ENCODE data around the gene PRDM12.

The PRDM12 gene

GRCh38 chr9:130693101-130693425 is 28.7 kb downstream of the PRDM12 start:
- no peak for DNase-seq

DNA sequence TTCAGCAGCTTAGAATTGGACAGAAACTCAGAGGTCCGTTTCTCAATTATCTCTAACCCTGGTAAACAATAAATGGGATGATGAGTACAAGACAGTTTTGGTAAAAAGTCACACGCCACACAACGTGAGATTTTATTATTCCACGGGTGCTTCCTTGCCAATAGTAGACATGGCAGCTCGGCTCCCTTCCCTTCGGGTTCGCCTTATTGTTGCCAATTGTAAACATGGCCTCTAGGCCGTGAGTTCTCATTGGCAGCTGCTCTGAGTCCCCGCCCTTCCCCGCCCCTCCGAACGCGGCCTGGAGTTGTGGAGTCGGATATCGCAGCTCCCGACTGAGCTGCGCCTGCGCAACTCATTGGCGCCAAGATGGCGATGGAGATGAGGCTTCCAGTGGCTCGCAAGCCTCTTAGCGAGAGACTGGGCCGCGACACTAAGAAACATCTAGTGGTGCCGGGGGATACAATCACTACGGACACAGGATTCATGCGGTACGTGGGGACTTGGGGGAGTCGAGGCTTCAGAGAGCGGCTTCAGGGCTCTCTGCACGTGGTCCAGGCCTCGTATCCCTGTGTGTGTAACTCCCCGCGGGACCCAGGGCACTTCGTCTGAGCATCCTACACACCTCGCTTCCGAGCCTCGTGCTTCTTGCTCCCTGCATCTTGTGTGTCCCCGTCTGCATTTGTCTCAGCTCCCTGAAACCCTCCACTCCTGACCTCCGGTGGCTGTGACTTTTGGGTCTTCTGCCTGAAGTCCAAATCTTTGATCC is 29.2 kb downstream of the PRDM12 start, which contains the start of gene EXOSC2:
TSS of gene EXOSC2 (plus strand) at position 355 of the 766 bp plus-strand sequence. CDS start at position 367, 12 bp downstream.
- peak; percentile 98 for DNase-seq

- no peak for DNase-seq
Measured at GRCh38 chr9:130694205-130694604, 29.8 kb downstream of the PRDM12 start.

DNA sequence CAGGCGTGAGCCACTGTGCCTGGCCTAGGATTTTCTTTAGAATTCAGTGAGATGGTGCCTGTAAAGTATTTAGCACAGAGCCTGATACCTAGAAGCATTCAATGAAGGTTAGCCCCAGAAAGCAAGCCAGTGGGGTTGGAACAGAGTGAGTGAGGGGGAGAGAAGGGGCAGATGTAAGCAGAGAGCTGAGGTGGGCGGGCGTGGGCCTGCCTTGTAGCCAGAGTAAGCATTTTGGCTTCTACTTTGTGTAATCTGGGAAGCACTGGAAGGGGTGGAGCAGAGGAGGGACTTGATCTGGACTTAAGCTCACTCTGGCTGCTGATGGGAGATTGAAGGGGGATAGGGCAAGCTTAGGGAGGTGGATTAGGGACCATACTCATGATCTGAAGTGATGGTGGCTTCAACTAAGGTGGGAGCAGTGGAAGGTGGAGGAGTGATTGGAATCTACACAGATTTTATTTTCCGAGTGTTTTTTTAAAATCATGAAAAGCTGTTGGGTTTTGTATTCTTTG is 31.8 kb downstream of the PRDM12 start:
- DNase-seq: no peak

DNA sequence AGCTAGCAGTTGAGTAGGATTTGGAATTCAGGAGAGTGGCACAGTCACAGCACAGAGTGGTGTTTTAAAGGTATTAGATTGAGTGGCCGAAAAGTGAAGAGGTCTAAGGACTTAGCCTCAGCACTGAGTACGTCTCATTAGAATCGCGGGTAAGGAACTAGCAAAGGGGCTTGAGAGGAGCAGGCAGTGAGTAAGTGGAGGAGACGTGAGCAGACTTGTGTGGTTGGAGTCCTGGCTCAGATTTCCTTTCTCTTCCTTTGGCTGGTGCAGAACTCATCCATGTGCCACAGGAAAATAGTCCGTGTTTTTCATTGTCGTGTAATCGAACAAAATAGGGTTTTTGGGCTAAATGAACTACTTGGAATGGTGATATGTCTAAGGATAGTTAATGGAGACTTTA is 32.6 kb downstream of the PRDM12 start:
- DNase-seq: no peak

- DNase-seq: no peak
Measured at GRCh38 chr9:130698514-130698913, 34.1 kb downstream of the PRDM12 start.

DNA sequence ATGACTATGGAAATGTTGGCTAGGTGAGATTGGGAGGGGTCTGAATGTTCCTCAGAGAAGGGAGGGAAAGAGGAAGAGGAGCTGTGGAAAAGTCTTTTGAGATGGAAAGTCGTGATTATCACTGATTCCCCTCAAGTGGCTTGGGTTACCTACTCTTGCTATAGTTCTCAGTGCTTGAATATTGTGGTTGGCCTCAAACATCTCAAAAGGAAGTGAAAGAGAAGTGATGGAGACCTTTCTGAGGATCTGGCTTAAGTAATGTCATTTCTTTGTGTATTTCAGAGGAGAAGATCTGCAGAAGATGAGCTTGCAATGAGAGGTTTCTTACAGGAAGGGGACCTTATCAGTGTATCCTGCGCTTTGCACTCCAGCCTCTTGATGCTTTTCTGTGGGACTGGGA is 34.7 kb downstream of the PRDM12 start:
- no peak for DNase-seq

DNA sequence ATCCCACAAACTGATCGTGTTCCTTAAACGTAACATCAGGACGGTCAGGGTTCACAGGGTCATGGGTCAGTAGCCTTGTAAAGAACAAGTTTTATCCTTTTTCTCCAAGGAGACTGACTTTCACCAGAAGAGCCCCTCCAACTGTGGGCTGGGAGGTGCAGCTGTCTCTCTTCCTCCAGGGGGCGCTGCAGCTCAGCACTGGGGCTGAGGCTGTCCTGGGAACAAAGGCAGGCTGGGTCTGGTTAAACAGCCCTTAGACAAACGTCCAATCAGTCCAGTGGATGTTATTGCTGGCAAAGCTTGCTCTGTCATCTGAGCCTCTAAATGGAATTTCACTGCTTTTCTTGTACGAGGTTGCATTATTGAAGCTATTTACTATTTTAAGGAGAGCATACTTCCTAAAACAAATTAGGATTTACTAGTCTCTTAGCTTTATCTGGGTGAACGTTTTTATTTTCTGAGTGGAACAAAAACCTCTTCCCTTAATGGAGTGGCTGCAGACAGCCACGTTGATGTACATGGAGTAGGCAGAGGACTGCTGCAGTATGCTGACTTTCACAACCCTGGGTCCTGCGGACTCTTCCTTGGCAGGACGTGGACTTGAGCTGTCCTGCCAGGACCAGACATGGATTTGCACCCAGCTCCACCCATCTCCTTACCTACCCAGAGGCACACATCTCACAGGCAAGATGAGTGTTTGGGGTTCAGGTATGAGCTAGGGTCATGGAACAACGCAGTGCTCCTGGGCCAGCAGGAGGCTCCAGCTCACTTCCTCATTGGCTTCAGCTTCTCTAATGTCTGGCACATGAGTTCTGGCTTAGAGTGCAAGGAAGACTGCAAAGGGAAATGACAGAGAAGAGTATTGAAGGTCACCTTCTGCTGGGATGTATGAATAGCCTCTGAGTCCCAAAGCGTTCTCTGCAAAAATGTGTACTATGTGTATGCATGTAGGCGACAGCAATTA is 36.9 kb downstream of the PRDM12 start:
- DNase-seq: peak; percentile 76

GRCh38 chr9:130703501-130703900 is 39.1 kb downstream of the PRDM12 start:
- DNase-seq: no peak

GRCh38 chr9:130707225-130707976 is 43.0 kb downstream of the PRDM12 start:
- peak; percentile 73 for DNase-seq

- DNase-seq: no peak
Measured at GRCh38 chr9:130710822-130711352, 46.5 kb downstream of the PRDM12 start.

- no peak for DNase-seq
Measured at GRCh38 chr9:130711469-130711868, 47.1 kb downstream of the PRDM12 start.

GRCh38 chr9:130712564-130713285 is 48.3 kb downstream of the PRDM12 start:
- peak; percentile 97 for DNase-seq

GRCh38 chr9:130713286-130713960 is 49.0 kb downstream of the PRDM12 start:
- DNase-seq: no peak

DNA sequence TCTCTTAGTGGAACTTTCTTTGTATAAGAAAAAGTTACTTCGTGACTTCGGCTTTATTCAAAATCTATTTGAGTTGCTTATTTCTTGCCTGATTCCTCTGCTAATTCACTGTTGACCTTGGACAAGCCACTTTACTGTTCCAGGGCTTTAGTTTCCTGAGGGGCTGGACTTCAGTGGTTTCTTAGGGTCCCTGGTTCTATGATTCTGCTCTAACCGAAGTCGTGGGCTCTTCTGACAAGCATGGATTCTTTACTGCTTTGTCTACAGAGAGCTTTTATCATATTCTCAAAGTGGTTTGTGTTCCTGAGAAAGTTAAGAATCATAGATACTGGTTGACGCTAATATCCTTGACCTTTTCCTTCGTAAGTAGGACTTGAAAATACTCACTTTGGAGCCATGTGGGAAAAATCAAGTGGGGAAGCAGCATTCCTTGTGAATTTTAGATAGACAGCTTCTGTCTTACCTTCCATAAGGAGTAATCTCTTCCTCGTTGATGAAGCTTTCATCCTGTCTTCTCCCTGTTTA is 50.3 kb downstream of the PRDM12 start:
- no peak for DNase-seq

DNA sequence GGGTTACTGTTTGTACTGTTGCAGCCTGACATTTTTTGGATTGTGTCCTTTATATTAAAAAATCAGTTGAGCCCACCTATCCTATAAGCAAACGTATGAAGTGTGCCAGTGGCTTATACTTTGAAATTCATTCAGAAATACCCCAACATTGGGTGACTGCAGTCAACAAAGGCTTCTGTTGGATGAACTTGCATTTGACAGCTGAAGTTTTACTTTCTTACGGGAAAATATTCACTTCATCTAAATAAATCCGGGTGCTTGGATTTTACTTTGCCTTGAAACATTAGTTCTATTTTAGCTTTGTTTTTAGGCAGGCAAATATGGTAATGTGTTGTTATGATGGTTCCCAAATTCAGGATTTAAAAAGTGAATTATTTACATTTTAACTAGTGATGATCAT is 50.9 kb downstream of the PRDM12 start:
- DNase-seq: no peak

GRCh38 chr9:130718562-130718961 is 54.2 kb downstream of the PRDM12 start:
- no peak for DNase-seq

- DNase-seq: no peak
Measured at GRCh38 chr9:130720762-130721161, 56.4 kb downstream of the PRDM12 start.

DNA sequence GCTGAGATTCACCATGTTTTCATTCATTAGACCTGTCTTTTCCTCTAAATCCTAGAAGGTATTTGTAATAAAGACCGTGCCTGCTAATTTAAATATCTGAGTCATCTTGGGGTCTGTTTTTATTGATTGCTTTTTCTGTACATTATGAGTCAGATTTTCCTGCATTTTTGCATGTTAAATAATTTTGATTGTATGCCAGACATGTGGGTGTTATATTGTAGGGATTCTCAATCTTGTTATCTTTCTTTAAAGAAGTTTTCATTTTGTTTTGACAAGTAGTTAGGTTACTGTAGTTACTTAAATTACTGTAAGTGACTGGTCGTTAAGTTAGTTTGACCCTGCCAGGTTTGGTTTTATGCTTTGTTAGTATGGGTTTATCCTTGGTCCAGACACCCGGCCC is 64.3 kb downstream of the PRDM12 start:
- DNase-seq: no peak

GRCh38 chr9:130729145-130729544 is 64.8 kb downstream of the PRDM12 start:
- no peak for DNase-seq

GRCh38 chr9:130731355-130731754 is 67.0 kb downstream of the PRDM12 start:
- peak; percentile 24 for DNase-seq
